Smooth muscle cell (in vitro differentiated cells): ENCODE measurements around the gene C11orf91. TPM values are rescaled to one million over a fixed set of nuclear protein-coding genes. Genes with fewer than 3 reads are reported as not detected.

Source experiments
- DNase-seq: peaks from one replicate; lab custom pipeline; 2025; ENCODE audit not compliant: unreplicated experiment; lab: John Stamatoyannopoulos, UW
- H2AFZ ChIP-seq: fragments of 200-600 bp; sonication (generic); 2 replicates; pipeline ENCODE4 v1.6.0; 2016; ENCODE audit warnings: antibody characterized with exemption, low read depth, mild to moderate bottlenecking
- H3F3A ChIP-seq: fragments of 200-600 bp; sonication (generic); 2 replicates; pipeline ENCODE4 v1.6.0; 2017; ENCODE audit warnings: antibody characterized with exemption, low read depth
- H3K27ac ChIP-seq: fragments of 200-600 bp; sonication (generic); 2 replicates; pipeline ENCODE4 v1.5.1; 2016; ENCODE audit warnings: low read depth, mild to moderate bottlenecking
- H3K27me3 ChIP-seq: fragments of 200-600 bp; sonication (generic); 2 replicates; pipeline ENCODE4 v1.6.1; 2016; ENCODE audit warnings: low read depth, mild to moderate bottlenecking
- H3K36me3 ChIP-seq: fragments of 200-600 bp; sonication (generic); 2 replicates; pipeline ENCODE4 v1.5.1; 2016; ENCODE audit warnings: low read depth
- H3K4me1 ChIP-seq: fragments of 200-600 bp; sonication (generic); 2 replicates; pipeline ENCODE4 v1.5.1; 2016; ENCODE audit warnings: low read depth
- H3K4me2 ChIP-seq: fragments of 200-600 bp; sonication (generic); 2 replicates; pipeline ENCODE4 v1.6.0; 2016; ENCODE audit warnings: mild to moderate bottlenecking
- H3K4me3 ChIP-seq: fragments of 200-600 bp; sonication (generic); 2 replicates; pipeline ENCODE4 v1.5.1; 2016; ENCODE audit warnings: mild to moderate bottlenecking
- H3K79me2 ChIP-seq: fragments of 200-600 bp; sonication (generic); 2 replicates; pipeline ENCODE4 v1.6.0; 2016; ENCODE audit warnings: low read depth, mild to moderate bottlenecking
- H3K9ac ChIP-seq: fragments of 200-600 bp; sonication (generic); 2 replicates; pipeline ENCODE4 v1.6.0; 2016; ENCODE audit warnings: low read depth
- H3K9me3 ChIP-seq: fragments of 200-600 bp; sonication (generic); replicated peaks from 2 replicates; pipeline ENCODE4 v1.5.1; 2016; ENCODE audit warnings: low read depth
- H4K20me1 ChIP-seq: fragments of 200-600 bp; sonication (generic); 2 replicates; pipeline ENCODE4 v1.6.0; 2016; ENCODE audit warnings: low read depth
- CTCF ChIP-seq: fragments of 200-600 bp; sonication (generic); IDR thresholded peaks from 2 replicates; pipeline ENCODE4 v1.5.1; 2017; ENCODE audit warnings: borderline replicate concordance, mild to moderate bottlenecking, antibody characterized with exemption; ENCODE audit not compliant: insufficient read depth, poor library complexity, severe bottlenecking
- WGBS: methylation state at CpG from one replicate; pipeline ENCODE4 v1.1.7; 2016; ENCODE audit warnings: low lambda C conversion rate; 5-methylcytosine and 5-hydroxymethylcytosine counted together
- polyA plus RNA-seq: library from polyadenylated mRNA; unstranded; fragments of >200 nt; fragmentation: Nextera tagmentation; extraction: Ambion mirVana; gene quantifications from 2 replicates; pipeline ENCODE4 v1.2.1, GENCODE V29; 2016
- total RNA-seq: library from RNA; depleted of rRNA; stranded (reverse); fragments of >200 nt; gene quantifications from 2 replicates; pipeline ENCODE4 v1.2.3, GENCODE V29; 2014

Gene C11orf91
- total and polyA plus RNA-seq, 2 experiments from 2014 or later = 0.57 TPM; not detected in 1

- Histone ChIP-seq H3K4me3 (no peak overlapping the region), H4K20me1 (no peaks in the 10 kb centered on the region), H3K4me2 (no peak overlapping the region), H3K79me2 (no peaks in the 10 kb centered on the region), H2AFZ (no peak overlapping the region), H3K27me3 (no peaks in the 10 kb centered on the region), H3K4me1 (no peaks in the 10 kb centered on the region), H3K27ac (no peak overlapping the region), H3F3A (no peaks in the 10 kb centered on the region), H3K36me3 (no peaks in the 10 kb centered on the region), H3K9me3 (no peaks in the 10 kb centered on the region), H3K9ac (no peak overlapping the region)
- DNase-seq = no peak
- 90% methylated on average over 5 of the region's 5 CpGs for WGBS
- no peak for TF ChIP-seq CTCF
These were observed 41.1 kb downstream of the C11orf91 start for GRCh38 chr11:33659370-33660139.

GRCh38 chr11:33658195-33658900, 42.3 kb downstream of the C11orf91 start:
- H3K9ac ChIP-seq = no peak overlapping the region
- no peak overlapping the region for H3K4me3 ChIP-seq
- no peak overlapping the region for H3K4me2 ChIP-seq
- no peaks in the 10 kb centered on the region for H3F3A ChIP-seq
- H3K4me1 ChIP-seq = no peaks in the 10 kb centered on the region
- no peak overlapping the region for H2AFZ ChIP-seq
- H4K20me1 ChIP-seq = no peaks in the 10 kb centered on the region
- H3K79me2 ChIP-seq = no peaks in the 10 kb centered on the region
- H3K27me3 ChIP-seq = no peaks in the 10 kb centered on the region
- TF ChIP-seq CTCF = no peak
- no peaks in the 10 kb centered on the region for H3K36me3 ChIP-seq
- H3K27ac ChIP-seq = no peak overlapping the region
- no peaks in the 10 kb centered on the region for H3K9me3 ChIP-seq
- no peak for DNase-seq
- 91% methylated on average over 22 of the region's 22 CpGs for WGBS

- no peaks in the 10 kb centered on the region for H3K4me1 ChIP-seq
- H3K36me3 ChIP-seq = no peaks in the 10 kb centered on the region
- H3K9me3 ChIP-seq = no peaks in the 10 kb centered on the region
- no peaks in the 10 kb centered on the region for H3K27me3 ChIP-seq
- H3F3A ChIP-seq = no peaks in the 10 kb centered on the region
- H4K20me1 ChIP-seq = no peaks in the 10 kb centered on the region
- no peak overlapping the region for H3K9ac ChIP-seq
- no peaks in the 10 kb centered on the region for H3K79me2 ChIP-seq
- H3K4me2 ChIP-seq = no peak overlapping the region
- WGBS = 93% methylated on average over 3 of the region's 3 CpGs
- H2AFZ ChIP-seq = no peak overlapping the region
- H3K4me3 ChIP-seq = no peak overlapping the region
- no peak for DNase-seq
- no peak for TF ChIP-seq CTCF
- H3K27ac ChIP-seq = no peak overlapping the region
These were observed 42.9 kb downstream of the C11orf91 start for GRCh38 chr11:33657757-33658156.

GRCh38 chr11:33656768-33657167, 43.9 kb downstream of the C11orf91 start:
- Histone ChIP-seq H2AFZ (no peak overlapping the region), H3K36me3 (no peaks in the 10 kb centered on the region), H3K4me1 (no peaks in the 10 kb centered on the region), H3K27me3 (no peaks in the 10 kb centered on the region), H3K79me2 (no peaks in the 10 kb centered on the region), H3F3A (no peaks in the 10 kb centered on the region), H3K9ac (no peak overlapping the region), H3K9me3 (no peaks in the 10 kb centered on the region), H3K4me3 (no peak overlapping the region), H4K20me1 (no peaks in the 10 kb centered on the region), H3K27ac (no peak overlapping the region), H3K4me2 (no peak overlapping the region)
- WGBS = 97% methylated on average over 7 of the region's 7 CpGs
- DNase-seq = no peak
- no peak for TF ChIP-seq CTCF
